MM.1S (cell line): Measurements from ENCODE around the gene FBXO5.
"Not testable (repeated sequence)": the region's sequence is repeated elsewhere in the genome, so short reads cannot be mapped to it uniquely, and the experiment has no call there.

Source experiments
- DNase-seq: peaks from one replicate; pipeline ENCODE4 v3.0.0-alpha.2; 2015
- H2AFZ ChIP-seq: fragments of 300-600 bp; sonication (generic); 2 replicates; pipeline ENCODE4 v1.6.0; 2016; ENCODE audit warnings: antibody characterized with exemption, low read length
- H3F3A ChIP-seq: fragments of 300-600 bp; sonication (generic); 2 replicates; pipeline ENCODE4 v1.6.1; 2016; ENCODE audit warnings: mild to moderate bottlenecking, antibody characterized with exemption, low read length, moderate library complexity, mixed read lengths; ENCODE audit not compliant: insufficient read depth
- H3K27ac ChIP-seq: fragments of 300-600 bp; sonication (generic); 2 replicates; pipeline ENCODE4 v1.5.1; 2016; ENCODE audit warnings: mild to moderate bottlenecking, low read length
- H3K27me3 ChIP-seq: fragments of 300-600 bp; sonication (generic); replicated peaks from 2 replicates; pipeline ENCODE4 v1.6.0; 2016; ENCODE audit warnings: low read length; ENCODE audit not compliant: insufficient read depth
- H3K36me3 ChIP-seq: fragments of 300-600 bp; sonication (generic); replicated peaks from 2 replicates; pipeline ENCODE4 v1.6.1; 2016; ENCODE audit warnings: mild to moderate bottlenecking, low read length, mixed read lengths; ENCODE audit not compliant: insufficient read depth
- H3K4me1 ChIP-seq: fragments of 300-600 bp; sonication (generic); 2 replicates; pipeline ENCODE4 v1.6.1; 2016; ENCODE audit warnings: low read length, mixed read lengths
- H3K4me2 ChIP-seq: fragments of 300-600 bp; sonication (generic); 2 replicates; pipeline ENCODE4 v1.6.0; 2016; ENCODE audit warnings: low read depth, low read length
- H3K4me3 ChIP-seq: fragments of 300-600 bp; sonication (generic); 2 replicates; pipeline ENCODE4 v1.5.1; 2016; ENCODE audit warnings: low read length, mixed read lengths
- H3K79me2 ChIP-seq: fragments of 300-600 bp; sonication (generic); 2 replicates; pipeline ENCODE4 v1.6.1; 2016; ENCODE audit warnings: mixed run types, low read length, mixed read lengths
- H3K9ac ChIP-seq: fragments of 300-600 bp; sonication (generic); 2 replicates; pipeline ENCODE4 v1.6.1; 2016; ENCODE audit warnings: low read length, mixed read lengths
- H3K9me2 ChIP-seq: fragments of 300-600 bp; sonication (generic); replicated peaks from 2 replicates; pipeline ENCODE4 v1.6.1; 2016; ENCODE audit warnings: mild to moderate bottlenecking, low read length, mixed read lengths; ENCODE audit not compliant: insufficient read depth
- H3K9me3 ChIP-seq: fragments of 300-600 bp; sonication (generic); replicated peaks from 2 replicates; pipeline ENCODE4 v1.6.1; 2016; ENCODE audit warnings: mild to moderate bottlenecking, low read length, mixed read lengths; ENCODE audit not compliant: insufficient read depth
- H4K20me1 ChIP-seq: fragments of 300-600 bp; sonication (generic); 2 replicates; pipeline ENCODE4 v1.6.1; 2016; ENCODE audit warnings: mild to moderate bottlenecking, low read length, moderate library complexity, mixed read lengths; ENCODE audit not compliant: insufficient read depth
- CTCF ChIP-seq: fragments of 300-600 bp; sonication (generic); IDR thresholded peaks from 2 replicates; pipeline ENCODE4 v1.5.1; 2016; ENCODE audit warnings: antibody characterized with exemption, low read length, mixed read lengths
- EZH2 ChIP-seq: fragments of 300-600 bp; sonication (generic); optimal IDR thresholded peaks from 2 replicates; pipeline ENCODE3; 2017; ENCODE audit warnings: low read depth, mild to moderate bottlenecking, antibody characterized with exemption, low read length, mixed read lengths
- EZH2phosphoT487 ChIP-seq: fragments of 300-600 bp; sonication (generic); IDR thresholded peaks from 2 replicates; pipeline ENCODE4 v1.6.1; 2018; ENCODE audit warnings: antibody characterized with exemption, low read length

The FBXO5 gene

DNA sequence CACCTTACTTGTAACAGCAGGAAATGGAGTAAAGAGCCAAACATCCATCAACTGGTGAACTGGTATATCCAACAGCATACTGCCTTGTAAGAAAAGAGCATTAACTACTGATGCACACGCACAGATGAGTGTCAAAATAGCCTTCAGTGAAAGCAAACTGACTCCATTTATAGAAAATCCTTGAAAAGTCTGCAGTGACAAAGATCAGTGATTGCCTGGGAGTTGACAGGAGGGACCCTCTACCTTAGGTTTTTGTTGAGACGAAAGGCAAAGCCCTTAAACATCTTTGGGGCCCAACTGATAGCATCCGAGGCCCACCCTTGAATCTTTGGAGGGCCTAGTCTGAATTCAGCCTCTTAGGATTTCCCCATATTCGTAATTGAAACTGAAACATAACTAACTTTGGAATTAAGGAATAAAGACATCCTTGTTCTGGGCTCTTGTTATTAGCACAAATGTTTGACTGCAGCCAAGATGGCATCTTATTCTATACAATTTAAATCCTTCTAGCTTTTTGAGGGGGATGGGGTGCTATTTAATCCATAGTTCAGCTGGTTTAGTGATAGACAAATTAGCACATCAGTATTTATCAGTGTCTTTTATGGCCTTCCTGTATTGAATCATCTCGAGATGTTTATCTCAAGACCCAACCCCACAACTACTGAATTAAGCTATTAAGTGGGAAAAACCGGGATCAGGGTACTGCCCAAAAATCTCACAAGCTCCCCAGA lies 13.0 kb downstream of the FBXO5 start:
- Histone ChIP-seq H4K20me1 (no peaks in the 10 kb centered on the region), H3K4me2 (no peak overlapping the region), H2AFZ (no peak overlapping the region), H3K27ac (no peak overlapping the region), H3K36me3 (peaks cover 6% of the 10 kb centered on the region; the same call in 1 of the 2 replicates), H3K9me2 (no peaks in the 10 kb centered on the region), H3F3A (peaks cover 9% of the 10 kb centered on the region), H3K4me3 (no peak overlapping the region), H3K4me1 (no peaks in the 10 kb centered on the region), H3K9ac (no peak overlapping the region), H3K27me3 (no peaks in the 10 kb centered on the region), H3K79me2 (peaks cover 17% of the 10 kb centered on the region), H3K9me3 (no peaks in the 10 kb centered on the region)
- DNase-seq, result no peak
- no peak for TF ChIP-seq CTCF
- TF ChIP-seq EZH2phosphoT487, result no peak
- no peak for TF ChIP-seq EZH2

DNA sequence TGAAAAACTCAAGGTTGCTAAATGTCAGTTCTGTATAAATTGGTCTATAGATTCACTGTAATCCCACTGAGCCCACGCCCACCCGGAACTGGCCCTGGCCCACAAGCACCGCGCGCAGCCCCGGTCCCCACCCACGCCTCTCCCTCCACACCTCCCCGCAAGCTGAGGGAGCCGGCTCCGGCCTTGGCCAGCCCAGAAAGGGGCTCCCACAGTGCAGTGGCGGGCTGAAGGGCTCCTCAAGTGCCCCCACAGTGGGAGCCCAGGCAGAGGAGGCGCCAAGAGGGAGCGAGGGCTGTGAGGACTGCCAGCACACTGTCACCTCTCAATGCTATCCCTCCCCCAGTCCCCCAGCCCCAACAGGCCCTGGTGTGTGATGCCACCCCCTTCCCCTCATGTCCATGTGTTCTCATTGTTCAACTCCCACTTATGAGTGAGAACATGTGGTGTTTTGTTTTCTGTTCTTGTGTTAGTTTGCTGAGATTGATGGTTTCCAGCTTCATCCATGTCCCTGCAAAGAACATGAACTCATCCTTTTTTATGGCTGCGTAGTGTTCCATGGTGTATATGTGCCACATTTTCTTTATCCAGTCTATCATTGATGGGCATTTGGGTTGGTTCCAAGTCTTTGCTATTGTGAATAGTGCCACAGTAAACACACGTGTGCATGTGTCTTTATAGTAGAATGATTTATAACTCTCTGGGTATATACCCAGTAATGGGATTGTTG lies 16.5 kb downstream of the FBXO5 start:
- not testable (repeated sequence) for H3K4me1 ChIP-seq, DNase-seq, H3K4me3 ChIP-seq, H3F3A ChIP-seq, H4K20me1 ChIP-seq, H3K27me3 ChIP-seq, H3K4me2 ChIP-seq, H3K27ac ChIP-seq, H3K9me3 ChIP-seq, H3K9me2 ChIP-seq, H3K36me3 ChIP-seq, H3K79me2 ChIP-seq, H3K9ac ChIP-seq, H2AFZ ChIP-seq

- Histone ChIP-seq H4K20me1 (no peaks in the 10 kb centered on the region), H3K27me3 (no peaks in the 10 kb centered on the region), H3K4me2 (no peak overlapping the region), H2AFZ (no peak overlapping the region), H3K79me2 (no peaks in the 10 kb centered on the region), H3K4me1 (no peaks in the 10 kb centered on the region), H3K9ac (no peak overlapping the region), H3K27ac (no peak overlapping the region), H3K4me3 (no peak overlapping the region), H3K9me2 (no peaks in the 10 kb centered on the region), H3F3A (no peaks in the 10 kb centered on the region), H3K36me3 (no peaks in the 10 kb centered on the region), H3K9me3 (no peaks in the 10 kb centered on the region)
- DNase-seq, result no peak
- TF ChIP-seq EZH2, result no peak
These were observed 23.5 kb downstream of the FBXO5 start for GRCh38 chr6:152959333-152959732.

DNA sequence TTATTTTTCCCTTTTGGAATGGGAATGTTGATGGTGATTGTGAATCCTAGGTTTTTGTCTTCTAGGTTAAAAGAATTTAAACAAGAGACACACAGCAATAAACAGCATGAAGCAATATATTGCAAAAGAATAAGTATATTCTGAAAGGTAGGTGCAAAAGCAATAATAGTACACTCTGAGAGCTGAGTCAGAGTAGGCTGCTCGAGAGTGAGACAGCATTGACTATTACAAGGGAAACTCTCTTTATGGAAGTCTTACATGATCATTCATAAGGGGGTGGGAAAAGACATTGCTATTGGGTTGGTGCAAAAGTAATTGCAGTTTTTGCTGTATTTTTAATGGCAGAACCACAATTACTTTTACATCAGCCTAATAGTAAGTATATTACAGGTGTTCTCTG lies 25.0 kb downstream of the FBXO5 start:
- Histone ChIP-seq H3K9me2 (no peaks in the 10 kb centered on the region), H3K36me3 (no peaks in the 10 kb centered on the region), H3K9ac (no peak overlapping the region), H3K27me3 (no peaks in the 10 kb centered on the region), H3K79me2 (no peaks in the 10 kb centered on the region), H3K27ac (no peak overlapping the region), H3K4me3 (no peak overlapping the region), H3K4me1 (no peaks in the 10 kb centered on the region), H3K4me2 (no peak overlapping the region), H3K9me3 (no peaks in the 10 kb centered on the region), H3F3A (no peaks in the 10 kb centered on the region), H2AFZ (no peak overlapping the region), H4K20me1 (no peaks in the 10 kb centered on the region)
- TF ChIP-seq CTCF (no peak), EZH2phosphoT487 (no peak), EZH2 (no peak)
- no peak for DNase-seq
